GM12801 (cell line): ENCODE results near the gene CNPY1.

Experiments used
- CTCF ChIP-seq: IDR thresholded peaks from one replicate; pipeline ENCODE4 v1.5.1; 2011; ENCODE audit warnings: control low read depth; ENCODE audit not compliant: insufficient read length; ENCODE audit errors: extremely low read depth

The CNPY1 gene

GRCh38 chr7:155577509-155577905, 31.1 kb upstream of the CNPY1 start:
- no peak for TF ChIP-seq CTCF

- TF ChIP-seq CTCF = no peak
These were observed 30.6 kb upstream of the CNPY1 start for GRCh38 chr7:155576900-155577508.

- TF ChIP-seq CTCF = no peak
These were observed 30.1 kb upstream of the CNPY1 start for GRCh38 chr7:155576416-155576815.

GRCh38 chr7:155574556-155575290, 28.4 kb upstream of the CNPY1 start:
- no peak for TF ChIP-seq CTCF

- TF ChIP-seq CTCF = no peak
These were observed 25.4 kb upstream of the CNPY1 start for GRCh38 chr7:155571581-155572345.

- no peak for TF ChIP-seq CTCF
These were observed 24.6 kb upstream of the CNPY1 start for GRCh38 chr7:155570991-155571390.

- TF ChIP-seq CTCF = no peak
These were observed 24.0 kb upstream of the CNPY1 start for GRCh38 chr7:155570171-155570958.
